Fibroblast of pulmonary artery (primary cell): ENCODE results near the gene STXBP5.

Experiments used
- DNase-seq: peaks from one replicate; pipeline ENCODE4 v3.0.0-alpha.2; 2010; ENCODE audit warnings: low read depth
- H3K4me3 ChIP-seq: replicated peaks from 2 replicates; pipeline ENCODE4 v1.5.1; 2011; ENCODE audit warnings: low read depth, mild to moderate bottlenecking, control low read depth, low read length, moderate library complexity
- CTCF ChIP-seq: IDR thresholded peaks from 2 replicates; pipeline ENCODE4 v1.5.1; 2011; ENCODE audit warnings: mild to moderate bottlenecking, control low read depth, low read length, inconsistent platforms; ENCODE audit errors: missing control alignments

The STXBP5 gene

GRCh38 chr6:147176795-147177194 lies 27.4 kb upstream of the STXBP5 start:
- TF ChIP-seq CTCF, result no peak
- no peak overlapping the region for H3K4me3 ChIP-seq
- DNase-seq, result no peak

GRCh38 chr6:147177286-147177685 lies 26.9 kb upstream of the STXBP5 start:
- TF ChIP-seq CTCF, result no peak
- H3K4me3 ChIP-seq, result no peak overlapping the region
- DNase-seq, result no peak

- no peak overlapping the region for H3K4me3 ChIP-seq
- no peak for TF ChIP-seq CTCF
- DNase-seq, result no peak
Measured at GRCh38 chr6:147178355-147178754, 25.9 kb upstream of the STXBP5 start.

GRCh38 chr6:147179809-147180208 lies 24.4 kb upstream of the STXBP5 start:
- TF ChIP-seq CTCF, result no peak

GRCh38 chr6:147180926-147181325 lies 23.3 kb upstream of the STXBP5 start:
- no peak overlapping the region for H3K4me3 ChIP-seq
- TF ChIP-seq CTCF, result no peak
- DNase-seq, result no peak

More at GRCh38 chr6:147179809-147180208, 24.4 kb upstream of the STXBP5 start:
- no peak overlapping the region for H3K4me3 ChIP-seq
- no peak for DNase-seq

GRCh38 chr6:147184379-147184778 lies 19.8 kb upstream of the STXBP5 start:
- no peak for TF ChIP-seq CTCF
- DNase-seq, result no peak
- H3K4me3 ChIP-seq, result no peak overlapping the region

- H3K4me3 ChIP-seq, result no peak overlapping the region
- DNase-seq, result no peak
- no peak for TF ChIP-seq CTCF
Measured at GRCh38 chr6:147185216-147185615, 19.0 kb upstream of the STXBP5 start.
